Left ventricle myocardium inferior (tissue), 1 donor: ENCODE results near the gene SMCO1. TPM values are rescaled to one million over a fixed set of nuclear protein-coding genes. Genes with fewer than 3 reads are reported as not detected.
"Not testable (repeated sequence)": the region's sequence is repeated elsewhere in the genome, so short reads cannot be mapped to it uniquely, and the experiment has no call there.

Experiments used
- DNase-seq: peaks from one replicate; pipeline ENCODE4 v3.0.0-alpha.2; 2020
- H3K27ac ChIP-seq: fragments of 200-600 bp; replicated peaks from 2 replicates; pipeline ENCODE4 v1.8.0; 2021
- H3K27me3 ChIP-seq: fragments of 200-600 bp; 2 replicates; pipeline ENCODE4 v1.8.0; 2021; ENCODE audit warnings: low read depth
- H3K36me3 ChIP-seq: fragments of 200-600 bp; 2 replicates; pipeline ENCODE4 v1.8.0; 2021
- H3K4me1 ChIP-seq: fragments of 200-600 bp; 2 replicates; pipeline ENCODE4 v1.8.0; 2021
- H3K4me3 ChIP-seq: fragments of 200-600 bp; 2 replicates; pipeline ENCODE4 v1.8.0; 2021; ENCODE audit warnings: mild to moderate bottlenecking, moderate library complexity
- H3K9me3 ChIP-seq: fragments of 200-600 bp; replicated peaks from 2 replicates; pipeline ENCODE4 v1.8.0; 2021
- CTCF ChIP-seq: fragments of 200-600 bp; IDR thresholded peaks from 2 replicates; pipeline ENCODE4 v1.8.0; 2021; ENCODE audit warnings: antibody characterized with exemption, mild to moderate bottlenecking, borderline replicate concordance
- intact Hi-C: fragments of 100-400 bp; cut with micrococcal nuclease; formaldehyde crosslinking; loops from one replicate; pipeline ENCODE4 v1.11.0; 2022
- total RNA-seq: library from RNA; stranded (reverse); fragmentation: NEBNext Ultra II Directional; extraction: Animal tissue kit (Norgen Biotek cat#: 25700); gene quantifications from one replicate; pipeline ENCODE4 v1.2.1, GENCODE V29; 2021
- donor health status: DM: no; HTN: yes; CAD: no; lungs with severe emphysema.

The SMCO1 gene
- total RNA-seq, 1 donor from 2014 or later, result 73.0 TPM

GRCh38 chr3:196513697-196514349, 1.3 kb downstream of the SMCO1 start:
- peaks cover 12% of the 10 kb centered on the region for H3K9me3 ChIP-seq
- intact Hi-C loops, result loop anchor here (10.0 kb wide), 1 partner anchor 259 kb away; no protein-coding TSS in a partner anchor
- no peaks in the 10 kb centered on the region for H3K27me3 ChIP-seq
- DNase-seq, result no peak
- H3K4me1 ChIP-seq, result peaks cover 11% of the 10 kb centered on the region
- TF ChIP-seq CTCF, result no peak
- H3K36me3 ChIP-seq, result no peaks in the 10 kb centered on the region
- H3K27ac ChIP-seq, result peak overlapping the region; percentile 89
- peak overlapping the region; percentile 61 for H3K4me3 ChIP-seq

DNA sequence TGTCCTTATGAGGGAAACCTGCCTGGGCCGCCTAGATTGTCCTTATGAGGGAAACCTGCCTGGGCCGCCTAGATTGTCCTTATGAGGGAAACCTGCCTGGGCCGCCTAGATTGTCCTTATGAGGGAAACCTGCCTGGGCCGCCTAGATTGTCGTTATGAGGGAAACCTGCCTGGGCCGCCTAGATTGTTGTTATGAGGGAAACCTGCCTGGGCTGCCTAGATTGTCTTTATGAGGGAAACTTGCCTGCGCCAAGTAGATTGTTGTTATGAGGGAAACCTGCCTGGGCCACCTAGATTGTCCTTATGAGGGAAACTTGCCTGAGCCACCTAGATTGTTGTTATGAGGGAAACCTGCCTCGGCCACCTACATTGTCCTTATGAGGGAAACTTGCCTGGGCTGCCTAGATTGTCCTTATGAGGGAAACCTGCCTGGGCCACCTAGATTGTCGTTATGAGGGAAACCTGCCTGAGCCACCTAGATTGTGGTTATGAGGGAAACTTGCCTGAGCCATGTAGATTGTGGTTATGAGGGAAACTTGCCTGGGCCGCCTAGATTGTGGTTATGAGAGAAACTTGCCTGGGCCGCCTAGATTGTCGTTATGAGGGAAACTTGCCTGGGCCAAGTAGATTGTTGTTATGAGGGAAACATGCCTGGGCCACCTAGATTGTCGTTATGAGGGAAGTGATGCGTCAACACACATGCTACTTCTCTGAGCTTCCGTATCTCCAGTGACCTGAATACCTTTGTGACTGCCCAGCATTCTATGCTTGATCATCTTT, 3.3 kb downstream of the SMCO1 start:
- intact Hi-C loops, result loop anchor here (10.0 kb wide), 1 partner anchor 257 kb away; no protein-coding TSS in a partner anchor

DNA sequence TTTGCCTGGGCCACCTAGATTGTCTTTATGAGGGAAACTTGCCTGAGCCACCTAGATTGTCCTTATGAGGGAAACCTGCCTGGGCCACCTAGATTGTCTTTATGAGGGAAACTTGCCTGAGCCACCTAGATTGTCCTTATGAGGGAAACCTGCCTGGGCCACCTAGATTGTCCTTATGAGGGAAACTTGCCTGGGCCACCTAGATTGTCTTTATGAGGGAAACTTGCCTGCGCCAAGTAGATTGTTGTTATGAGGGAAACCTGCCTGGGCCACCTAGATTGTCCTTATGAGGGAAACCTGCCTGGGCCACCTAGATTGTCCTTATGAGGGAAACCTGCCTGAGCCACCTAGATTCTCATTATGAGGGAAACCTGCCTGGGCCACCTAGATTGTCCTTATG, 4.0 kb downstream of the SMCO1 start:
- intact Hi-C loops, result loop anchor here (10.0 kb wide), 1 partner anchor 256 kb away; no protein-coding TSS in a partner anchor
- Histone ChIP-seq H3K9me3 (peaks cover 13% of the 10 kb centered on the region), H3K36me3 (peaks cover 21% of the 10 kb centered on the region)
- H3K4me3 ChIP-seq, DNase-seq, H3K27ac ChIP-seq, H3K4me1 ChIP-seq, H3K27me3 ChIP-seq: not testable (repeated sequence)

More for the DNA sequence above, 3.3 kb downstream of the SMCO1 start:
- not testable (repeated sequence) for H3K27ac ChIP-seq, DNase-seq, H3K27me3 ChIP-seq, H3K4me3 ChIP-seq, H3K9me3 ChIP-seq
- H3K4me1 ChIP-seq, result peaks cover 11% of the 10 kb centered on the region
- peaks cover 14% of the 10 kb centered on the region for H3K36me3 ChIP-seq

DNA sequence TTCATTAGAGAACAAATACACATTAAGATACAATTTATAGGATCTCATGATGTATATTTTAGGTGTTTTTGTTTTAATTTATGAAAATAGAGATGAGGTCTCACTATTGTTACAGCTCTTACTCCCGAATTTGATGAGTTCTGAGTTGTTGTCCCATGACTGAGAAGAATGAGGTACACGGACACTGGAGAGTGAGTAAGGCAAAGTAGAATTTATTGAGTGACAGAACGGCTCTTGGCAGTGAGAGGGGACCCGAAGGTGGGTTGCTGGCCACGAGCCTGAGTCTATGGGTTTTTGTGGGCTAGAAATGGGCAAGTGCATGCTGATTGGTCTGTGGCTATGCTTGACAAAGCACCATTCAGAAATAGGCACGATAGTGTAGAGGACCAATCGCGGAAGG, 8.5 kb downstream of the SMCO1 start:
- intact Hi-C loops, result no loop called here
- H3K27me3 ChIP-seq, result no peaks in the 10 kb centered on the region
- TF ChIP-seq CTCF, result no peak
- H3K4me1 ChIP-seq, result peaks cover 23% of the 10 kb centered on the region
- peaks cover 13% of the 10 kb centered on the region for H3K9me3 ChIP-seq
- DNase-seq, result no peak
- H3K27ac ChIP-seq, result no peak overlapping the region
- H3K4me3 ChIP-seq, result no peak overlapping the region
- peaks cover 22% of the 10 kb centered on the region for H3K36me3 ChIP-seq

- Histone ChIP-seq H3K4me1 (peaks cover 45% of the 10 kb centered on the region), H3K36me3 (peaks cover 22% of the 10 kb centered on the region), H3K9me3 (peaks cover 13% of the 10 kb centered on the region), H3K27me3 (no peaks in the 10 kb centered on the region), H3K4me3 (no peak overlapping the region), H3K27ac (peak overlapping the region; percentile 99)
- DNase-seq, result no peak
- no peak for TF ChIP-seq CTCF
- intact Hi-C loops, result no loop called here
Measured at GRCh38 chr3:196504556-196504955, 10.6 kb downstream of the SMCO1 start.

DNA sequence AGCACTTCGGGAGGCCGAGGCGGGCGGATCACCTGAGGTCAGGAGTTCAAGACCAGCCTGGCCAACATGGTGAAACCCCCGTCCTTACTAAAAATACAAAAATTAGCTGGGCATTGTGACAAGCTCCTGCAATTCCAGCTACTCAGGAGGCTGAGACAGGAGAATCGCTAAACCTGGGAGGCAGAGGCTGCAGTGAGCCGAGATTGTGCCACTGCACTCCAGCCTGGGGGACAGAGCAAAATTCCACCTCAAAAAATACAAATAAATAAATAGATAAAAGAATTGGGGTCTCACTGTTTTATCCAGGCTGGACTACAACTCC, 11.1 kb downstream of the SMCO1 start:
- H3K27me3 ChIP-seq, DNase-seq, intact Hi-C loops: not testable (repeated sequence)
- Histone ChIP-seq H3K27ac (peak overlapping the region; percentile 99), H3K9me3 (peaks cover 13% of the 10 kb centered on the region), H3K4me1 (peaks cover 50% of the 10 kb centered on the region), H3K36me3 (peaks cover 22% of the 10 kb centered on the region), H3K4me3 (peak overlapping the region; percentile 99)
